Measurements from ENCODE around the gene PRKAB1. TPM values are rescaled to one million over a fixed set of nuclear protein-coding genes. Genes with fewer than 3 reads are reported as not detected.

Gene PRKAB1
- total RNA-seq, 1 experiment from 2014 or later: 36.3 TPM

GRCh38 chr12:119730381-119730780 lies 62.4 kb downstream of the PRKAB1 start:
- H3K9me3 ChIP-seq (ENCODE audit: control insufficient read depth, insufficient read depth, low read depth, low read length): no peaks in the 10 kb centered on the region
- no peaks in the 10 kb centered on the region for H3K27me3 ChIP-seq (ENCODE audit: control insufficient read depth, insufficient read depth, low read length)
- no peak overlapping the region for H3K27ac ChIP-seq (ENCODE audit: low read length)
- ATAC-seq: no peak
- ChIA-PET POLR2A (no interaction called here), CTCF (no interaction called here)
- in situ Hi-C loops (cut with HindIII; ENCODE audit: low pct_unique_long_range_greater_than_20kb, low sequenced_read_pairs) (no loop called here), intact Hi-C loops (cut with micrococcal nuclease; ENCODE audit: unreplicated experiment) (no loop called here)
- BruUV-seq (replicated peaks): no TSS peak
- no peak overlapping the region for H3K4me3 ChIP-seq (ENCODE audit: low read depth in 2 of 2, low read length in 2 of 2)
- no peaks in the 10 kb centered on the region; the same call in 1 of the 2 replicates for H3K36me3 ChIP-seq (ENCODE audit: control insufficient read depth, insufficient read depth, low read length)
- H3K4me1 ChIP-seq (ENCODE audit: control insufficient read depth, insufficient read depth, low read length): no peaks in the 10 kb centered on the region
- no peak for DNase-seq (ENCODE audit: low read depth, low spot score)
- TF ChIP-seq CTCF (IDR thresholded peaks at IDR 0.05) (no peak), SIN3A (IDR thresholded peaks at IDR 0.05; ENCODE audit: borderline replicate concordance, insufficient read depth, low read depth, low read length) (no peak), REST (IDR thresholded peaks at IDR 0.05; ENCODE audit: insufficient read depth in 1 of 2, low read depth in 2 of 2, low read length in 1 of 2) (no peak), POLR2AphosphoS5 (IDR thresholded peaks at IDR 0.05; ENCODE audit: low read depth, low read length) (no peak), TCF7L2 (IDR thresholded peaks at IDR 0.05; ENCODE audit: low read depth, low read length) (no peak)

Small RNA genes lying within 50 kb of the gene (microRNA-seq; reads per million reads assigned to microRNA genes)
- gene MIR1178 (ENCODE audit: unreplicated experiment): not detected

Other genes with a start within 250 kb of the PRKAB1 start
- not detected for gene TMEM233, start 74.4 kb upstream of the PRKAB1 start, total RNA-seq (2021; ENCODE audit: unreplicated experiment)
- gene CIT, start 209.2 kb downstream of the PRKAB1 start, total RNA-seq (2021; ENCODE audit: unreplicated experiment): 67.9 TPM

Data from Panc1 (cell line).